Activated T-cell treated with anti-CD3 and anti-CD28 coated beads, Interleukin-2, amount 50 U/mL, for 48 hours (primary cell): ENCODE measurements around the gene BCAR3.

ENCODE experiments used
- DNase-seq, 2 experiments: peaks; one replicate each; pipeline ENCODE4 v3.0.0-alpha.2; 2020

The BCAR3 gene

DNA sequence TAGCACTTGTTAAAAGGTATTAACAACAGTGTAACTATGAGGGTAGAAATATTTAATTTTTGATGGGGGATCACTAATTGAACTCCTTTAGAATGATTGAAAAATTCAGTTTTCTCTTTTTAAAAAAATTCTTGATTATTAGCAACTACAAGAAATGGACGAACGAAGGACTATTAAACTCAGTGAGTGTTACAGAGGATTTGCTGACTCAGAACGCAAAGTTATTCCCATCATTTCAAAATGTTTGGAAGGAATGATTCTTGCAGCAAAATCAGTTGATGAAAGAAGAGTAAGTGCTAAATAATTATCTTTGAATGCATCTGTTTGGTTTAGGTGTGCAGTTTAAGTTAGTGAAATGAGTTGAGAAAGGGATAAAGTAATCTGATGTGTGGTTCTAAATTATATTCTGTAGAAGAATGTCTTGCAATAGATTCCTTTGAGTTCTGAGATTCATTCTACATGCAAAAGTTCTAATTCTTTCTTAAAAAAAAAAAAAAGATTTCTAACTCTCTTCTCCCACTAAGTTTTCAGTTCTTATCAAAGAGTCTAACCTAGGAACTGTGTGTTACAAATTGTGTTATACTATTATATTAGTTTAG lies 148.8 kb downstream of the BCAR3 start:
- no peak for DNase-seq

- no peak for DNase-seq
Observed at GRCh38 chr1:93531193-93531592, 150.4 kb downstream of the BCAR3 start.

DNA sequence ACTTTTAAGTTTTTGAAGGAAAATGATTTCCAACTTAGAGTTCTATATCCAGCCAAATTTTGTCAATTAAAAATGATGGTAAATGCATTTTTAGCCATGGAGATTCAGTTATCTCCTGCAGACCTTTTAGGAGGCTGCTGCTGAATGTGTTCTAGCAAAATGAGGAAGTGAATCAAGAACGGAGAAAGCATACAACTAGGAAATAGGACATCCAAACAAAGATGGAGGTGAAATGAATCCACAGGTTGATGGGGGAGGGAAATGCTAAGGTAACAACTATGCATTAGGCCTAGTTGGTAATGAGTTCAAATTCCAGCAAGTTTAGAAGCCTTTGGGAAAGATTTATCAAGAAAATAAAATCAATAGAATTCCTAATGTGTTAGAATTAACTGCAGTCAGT lies 153.2 kb downstream of the BCAR3 start:
- no peak for DNase-seq

DNA sequence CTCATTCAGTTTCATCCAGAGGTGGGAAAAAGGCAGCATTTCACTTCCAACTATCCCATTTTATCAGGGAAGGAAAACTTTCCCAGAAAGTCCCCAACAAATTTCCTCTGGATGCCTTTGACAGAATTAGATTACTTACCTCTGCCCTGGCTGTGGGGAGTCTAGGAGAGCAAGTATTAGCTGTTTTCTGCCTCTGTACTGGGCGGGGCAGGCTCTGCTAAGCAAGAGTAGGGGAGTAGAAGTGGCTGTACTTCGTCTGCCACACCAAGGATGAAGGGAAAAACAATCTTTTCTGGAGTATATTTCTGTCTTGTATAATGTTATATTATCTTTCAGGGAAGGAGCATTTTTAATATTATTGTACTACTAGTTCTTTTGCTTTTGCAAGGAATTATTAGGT lies 155.2 kb downstream of the BCAR3 start:
- DNase-seq = no peak

- no peak for DNase-seq
Observed at GRCh38 chr1:93525431-93525830, 156.2 kb downstream of the BCAR3 start.

DNA sequence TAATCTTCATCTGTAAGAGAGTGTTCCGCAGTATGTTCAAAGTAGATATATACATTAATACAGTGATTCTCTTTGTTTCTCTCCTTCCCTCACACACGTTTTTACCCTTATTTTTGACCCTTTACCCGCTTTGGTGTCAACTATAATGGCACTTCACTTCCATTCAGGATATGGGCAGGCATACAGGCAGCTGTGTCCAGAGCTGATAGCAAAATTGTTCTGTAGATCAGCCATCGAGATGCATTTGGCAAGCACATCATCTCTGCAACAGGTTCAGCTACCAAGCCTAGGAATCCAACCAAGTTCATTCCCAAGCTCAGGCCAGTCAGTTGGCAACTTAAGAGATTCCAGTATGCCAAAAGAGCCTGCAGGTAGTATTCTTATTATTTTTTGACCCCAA lies 158.9 kb downstream of the BCAR3 start:
- DNase-seq = no peak

GRCh38 chr1:93521618-93522017 lies 160.0 kb downstream of the BCAR3 start:
- no peak for DNase-seq

DNA sequence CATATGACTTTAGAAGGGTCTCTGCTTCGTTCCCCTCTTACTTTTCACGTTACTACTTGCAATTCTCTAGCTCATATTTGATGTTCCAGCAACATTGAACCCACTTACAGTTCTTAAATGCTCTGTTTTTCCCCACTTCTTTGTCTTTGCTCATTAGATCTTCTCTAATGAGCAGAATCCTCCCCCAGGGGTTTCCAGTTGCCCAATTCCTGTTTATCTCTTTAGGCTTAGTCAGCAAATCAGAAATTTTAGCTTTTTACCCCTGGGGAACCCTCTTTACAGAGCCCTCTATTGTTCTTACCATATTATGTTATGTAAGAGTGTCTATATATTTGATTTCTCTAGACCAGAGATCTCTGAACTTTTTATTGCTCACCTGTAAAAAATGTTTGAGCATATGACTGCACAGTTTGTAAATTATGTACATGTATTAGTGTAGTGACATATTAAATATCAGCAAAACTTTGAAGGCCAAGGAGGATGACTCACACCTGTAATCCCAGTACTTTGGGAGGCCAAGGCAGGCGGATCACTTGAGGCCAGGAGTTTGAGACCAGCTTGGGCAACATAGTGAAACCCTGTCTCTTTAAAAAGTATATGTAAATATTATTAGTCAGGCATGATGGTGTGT lies 162.3 kb downstream of the BCAR3 start:
- DNase-seq = no peak

DNA sequence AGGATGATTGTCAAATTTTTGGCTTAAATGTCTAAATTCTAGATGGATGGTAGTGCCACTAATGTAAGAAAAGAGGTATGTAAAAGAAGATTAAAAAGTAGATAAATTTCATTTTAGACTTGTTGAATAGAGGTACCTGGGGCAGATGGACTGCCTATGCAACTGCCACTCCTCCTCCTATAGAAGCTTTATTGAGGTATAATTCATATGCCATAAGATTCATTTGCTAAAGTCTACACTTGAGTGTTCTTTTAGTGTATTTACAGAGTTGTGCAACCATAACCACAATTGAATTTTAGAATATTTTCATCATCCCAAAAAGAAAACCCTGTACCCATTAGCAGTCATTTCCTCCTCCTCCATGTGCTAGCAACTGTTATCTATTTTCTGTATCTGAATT lies 163.1 kb downstream of the BCAR3 start:
- no peak for DNase-seq

DNA sequence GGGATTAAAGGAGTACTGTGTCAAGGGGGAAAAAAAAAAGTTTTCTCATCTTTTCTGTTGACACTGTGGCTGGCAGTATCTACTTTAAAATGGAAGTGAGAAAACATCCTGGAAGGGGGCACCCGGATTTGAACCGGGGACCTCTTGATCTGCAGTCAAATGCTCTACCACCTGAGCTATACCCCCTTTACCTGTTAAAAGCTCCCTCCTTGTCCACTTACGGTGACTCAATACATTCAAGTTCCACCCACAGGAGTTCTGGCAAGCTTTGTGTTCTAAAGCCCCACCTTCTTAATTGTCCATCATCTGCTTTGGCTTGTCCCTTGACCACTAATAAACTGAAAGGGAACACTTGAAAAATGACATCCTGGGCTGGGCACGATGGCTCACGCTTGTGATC lies 165.5 kb downstream of the BCAR3 start:
- DNase-seq = peak in 1 of 2 experiments; percentile 19
